Neural cell (in vitro differentiated cells): ENCODE results near the gene UGP2. TPM values are rescaled to one million over a fixed set of nuclear protein-coding genes. Genes with fewer than 3 reads are reported as not detected.

Experiments
- H2AFZ ChIP-seq: fragments of 200-600, 300-800 bp; sonication (generic), shearing (Covaris generic); 2 replicates; pipeline ENCODE4 v1.6.0; 2014; ENCODE audit warnings: low read depth, mild to moderate bottlenecking, antibody characterized with exemption, low read length, moderate library complexity
- H3F3A ChIP-seq: fragments of 200-600 bp; shearing (Covaris generic); 2 replicates; pipeline ENCODE4 v1.6.1; 2016; ENCODE audit warnings: mild to moderate bottlenecking, moderate library complexity, mixed read lengths, antibody characterized with exemption, low read length; ENCODE audit not compliant: insufficient read depth, poor library complexity, severe bottlenecking
- H3K27ac ChIP-seq: fragments of 200-600, 300-800 bp; sonication (generic), shearing (Covaris generic); 2 replicates; pipeline ENCODE4 v1.5.1; 2014; ENCODE audit warnings: mild to moderate bottlenecking, low read length, moderate library complexity
- H3K27me3 ChIP-seq: fragments of 300-800, 200-600 bp; sonication (generic), shearing (Covaris generic); 2 replicates; pipeline ENCODE4 v1.6.0; 2014; ENCODE audit warnings: mild to moderate bottlenecking, low read depth, low read length, moderate library complexity; ENCODE audit not compliant: insufficient read depth
- H3K36me3 ChIP-seq: fragments of 300-800, 200-600 bp; sonication (generic), shearing (Covaris generic); 2 replicates; pipeline ENCODE4 v1.5.1; 2014; ENCODE audit warnings: mild to moderate bottlenecking, antibody characterized with exemption, low read length, moderate library complexity; ENCODE audit not compliant: insufficient read depth
- H3K4me2 ChIP-seq: fragments of 300-800, 200-600 bp; sonication (generic), shearing (Covaris generic); 2 replicates; pipeline ENCODE4 v1.6.0; 2014; ENCODE audit warnings: mild to moderate bottlenecking, low read length
- H3K4me3 ChIP-seq: fragments of 300-800, 200-600 bp; sonication (generic), shearing (Covaris generic); 2 replicates; pipeline ENCODE4 v1.5.1; 2014; ENCODE audit warnings: mild to moderate bottlenecking, low read length, moderate library complexity
- H3K79me2 ChIP-seq: fragments of 200-600 bp; shearing (Covaris generic); replicated peaks from 2 replicates; pipeline ENCODE4 v1.6.0; 2014; ENCODE audit warnings: mild to moderate bottlenecking, low read length, moderate library complexity; ENCODE audit not compliant: insufficient read depth
- H3K9ac ChIP-seq: fragments of 300-800, 200-600 bp; sonication (generic), shearing (Covaris generic); 2 replicates; pipeline ENCODE4 v1.6.1; 2016; ENCODE audit warnings: mild to moderate bottlenecking, low read length, mixed read lengths
- H3K9me2 ChIP-seq: fragments of 200-600 bp; shearing (Covaris generic); 2 replicates; pipeline ENCODE4 v1.6.1; 2016; ENCODE audit warnings: mild to moderate bottlenecking, low read length, mixed read lengths; ENCODE audit not compliant: insufficient read depth
- H3K9me3 ChIP-seq: fragments of 200-600, 300-800 bp; sonication (generic), shearing (Covaris generic); 2 replicates; pipeline ENCODE4 v1.6.1; 2016; ENCODE audit warnings: mild to moderate bottlenecking, mixed run types, low read length, moderate library complexity, mixed read lengths
- H4K20me1 ChIP-seq: fragments of 200-600 bp; shearing (Covaris generic); 2 replicates; pipeline ENCODE4 v1.6.1; 2016; ENCODE audit warnings: mild to moderate bottlenecking, mixed run types; ENCODE audit not compliant: insufficient read depth
- CTCF ChIP-seq: fragments of 450-650 bp; IDR thresholded peaks from 2 replicates; pipeline ENCODE4 v1.5.1; 2014; ENCODE audit warnings: antibody characterized with exemption, mild to moderate bottlenecking, moderate library complexity; ENCODE audit not compliant: poor library complexity, severe bottlenecking
- EP300 ChIP-seq: fragments of 450-650 bp; conservative IDR thresholded peaks from 2 replicates; pipeline ENCODE4 v1.6.1; 2014; ENCODE audit warnings: antibody characterized with exemption, mild to moderate bottlenecking, moderate library complexity; ENCODE audit not compliant: poor library complexity, severe bottlenecking
- EZH2 ChIP-seq: fragments of 200-600, 300-800 bp; shearing (Covaris generic), sonication (generic); IDR thresholded peaks from 2 replicates; pipeline ENCODE4 v1.6.1; 2014; ENCODE audit warnings: antibody characterized with exemption, low read length, borderline replicate concordance, mild to moderate bottlenecking; ENCODE audit not compliant: insufficient read depth, poor library complexity, severe bottlenecking
- MXI1 ChIP-seq: fragments of 450-650 bp; conservative IDR thresholded peaks from 2 replicates; pipeline ENCODE4 v1.6.1; 2014; ENCODE audit warnings: antibody characterized with exemption, mild to moderate bottlenecking; ENCODE audit not compliant: poor library complexity, severe bottlenecking
- POLR2AphosphoS5 ChIP-seq: IDR thresholded peaks from 2 replicates; pipeline ENCODE4 v1.6.1; 2012
- RAD21 ChIP-seq: fragments of 450-650 bp; conservative IDR thresholded peaks from 2 replicates; pipeline ENCODE4 v1.6.1; 2014; ENCODE audit warnings: antibody characterized with exemption, mild to moderate bottlenecking, moderate library complexity
- REST ChIP-seq: IDR thresholded peaks from 2 replicates; pipeline ENCODE4 v1.6.1; 2012; ENCODE audit warnings: borderline replicate concordance
- SMC3 ChIP-seq: fragments of 450-650 bp; conservative IDR thresholded peaks from 2 replicates; pipeline ENCODE4 v1.6.1; 2014; ENCODE audit warnings: antibody characterized with exemption, mild to moderate bottlenecking, moderate library complexity; ENCODE audit not compliant: poor library complexity
- TAF1 ChIP-seq: IDR thresholded peaks from 2 replicates; pipeline ENCODE4 v1.6.1; 2012; ENCODE audit warnings: low read depth
- polyA plus RNA-seq: library from polyadenylated mRNA; depleted of rRNA; stranded (reverse); fragments of >200 nt; gene quantifications from 2 replicates; pipeline ENCODE4 v1.2.3, GENCODE V29; 2014

Gene UGP2
- polyA plus RNA-seq, 1 donor from 2014 or later = 55.6 TPM

DNA sequence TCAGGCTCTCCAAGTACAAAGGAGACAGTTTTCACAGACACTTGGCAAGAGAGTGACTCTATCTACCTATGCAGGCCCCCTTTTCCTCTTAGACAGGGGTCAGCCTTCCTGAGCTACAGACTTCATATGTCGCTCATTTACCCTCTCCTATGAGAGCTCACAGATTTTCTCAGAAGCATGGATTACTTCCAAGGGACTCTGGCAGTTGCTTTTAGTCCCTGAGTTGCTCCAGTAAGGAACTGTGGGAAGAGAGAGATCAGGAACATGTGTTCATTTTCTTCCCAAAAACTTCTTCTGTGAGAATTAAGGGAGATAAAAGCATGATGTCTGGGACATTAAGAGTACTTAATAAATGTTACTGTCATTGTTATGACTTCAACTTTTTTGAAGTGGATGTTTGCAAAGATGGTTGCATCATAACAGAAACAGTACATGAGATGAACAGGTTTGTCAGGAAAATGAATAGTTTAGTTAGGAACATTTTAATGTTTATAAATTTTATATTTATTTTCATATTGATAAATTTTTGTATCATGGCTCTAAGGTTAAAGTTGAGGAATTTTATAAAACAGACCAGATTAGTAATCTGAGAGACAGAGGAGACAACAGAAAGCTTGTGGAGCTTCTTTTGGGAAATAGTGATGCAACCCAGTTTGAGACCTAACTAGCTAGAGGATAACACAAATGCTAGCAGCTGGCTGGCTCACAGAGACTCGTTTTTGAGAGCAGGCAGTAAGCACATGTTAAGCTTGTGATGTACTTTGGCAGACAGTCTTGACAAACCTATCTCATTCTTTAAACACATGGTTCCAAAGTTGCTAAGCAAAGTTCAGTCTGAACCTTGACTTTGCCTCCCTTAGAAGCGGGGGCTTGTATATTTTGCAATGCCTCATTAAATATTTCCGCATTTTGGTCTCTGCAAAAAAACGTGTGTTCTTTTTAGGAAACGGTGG is 21.7 kb upstream of the UGP2 start:
- Histone ChIP-seq H3K4me2 (no peak overlapping the region), H3K9ac (no peak overlapping the region), H3F3A (no peaks in the 10 kb centered on the region), H3K9me2 (no peaks in the 10 kb centered on the region), H3K9me3 (no peaks in the 10 kb centered on the region), H4K20me1 (no peaks in the 10 kb centered on the region), H2AFZ (no peak overlapping the region), H3K27ac (no peak overlapping the region), H3K4me3 (no peak overlapping the region), H3K36me3 (no peaks in the 10 kb centered on the region), H3K27me3 (no peaks in the 10 kb centered on the region), H3K79me2 (no peaks in the 10 kb centered on the region)
- TF ChIP-seq RAD21 (no peak), TAF1 (no peak), CTCF (no peak), SMC3 (no peak), REST (no peak), POLR2AphosphoS5 (no peak), MXI1 (no peak), EP300 (no peak), EZH2 (no peak)

- no peak for TF ChIP-seq EZH2
- TF ChIP-seq EP300 = no peak
- no peak for TF ChIP-seq POLR2AphosphoS5
- Histone ChIP-seq H3F3A (no peaks in the 10 kb centered on the region), H3K4me3 (no peak overlapping the region), H3K79me2 (no peaks in the 10 kb centered on the region), H2AFZ (no peak overlapping the region), H3K36me3 (no peaks in the 10 kb centered on the region), H3K27ac (no peak overlapping the region), H4K20me1 (no peaks in the 10 kb centered on the region), H3K9ac (no peak overlapping the region), H3K27me3 (no peaks in the 10 kb centered on the region), H3K4me2 (no peak overlapping the region), H3K9me2 (no peaks in the 10 kb centered on the region), H3K9me3 (no peaks in the 10 kb centered on the region)
Observed at GRCh38 chr2:63820969-63821368, 20.7 kb upstream of the UGP2 start.
